SU-DHL-6 (cell line): Measurements from ENCODE around the gene ITPA.

Experiments used
- H2AFZ ChIP-seq: fragments of 200-600 bp; sonication (generic); 2 replicates; pipeline ENCODE4 v1.6.1; 2014; ENCODE audit warnings: low read depth, mild to moderate bottlenecking, moderate library complexity, mixed read lengths, antibody characterized with exemption, low read length; ENCODE audit not compliant: severe bottlenecking
- H3F3A ChIP-seq: fragments of 200-600 bp; shearing (Covaris generic); 2 replicates; pipeline ENCODE4 v1.6.0; 2016; ENCODE audit warnings: antibody characterized with exemption, mild to moderate bottlenecking; ENCODE audit not compliant: insufficient read depth
- H3K27ac ChIP-seq: fragments of 200-600 bp; sonication (generic); 2 replicates; pipeline ENCODE4 v1.5.1; 2016; ENCODE audit warnings: low read depth, mild to moderate bottlenecking, low read length, moderate library complexity, mixed read lengths
- H3K27me3 ChIP-seq: fragments of 200-600 bp; sonication (generic), shearing (Covaris generic); 2 replicates; pipeline ENCODE4 v1.6.0; 2014; ENCODE audit warnings: mild to moderate bottlenecking, low read length
- H3K36me3 ChIP-seq: fragments of 200-600 bp; sonication (generic); 2 replicates; pipeline ENCODE4 v1.6.1; 2014; ENCODE audit warnings: mild to moderate bottlenecking, low read length, mixed read lengths
- H3K4me2 ChIP-seq: fragments of 300-600, 200-600 bp; shearing (Covaris generic), sonication (generic); 2 replicates; pipeline ENCODE4 v1.6.0; 2014; ENCODE audit warnings: low read length, low read depth, mild to moderate bottlenecking; ENCODE audit not compliant: poor library complexity, severe bottlenecking
- H3K4me3 ChIP-seq: fragments of 200-600 bp; sonication (generic); 2 replicates; pipeline ENCODE4 v1.5.1; 2014; ENCODE audit warnings: antibody characterized with exemption, low read length, mild to moderate bottlenecking, mixed read lengths; ENCODE audit not compliant: insufficient read depth, poor library complexity, severe bottlenecking
- H3K79me2 ChIP-seq: fragments of 200-600 bp; sonication (generic); 2 replicates; pipeline ENCODE4 v1.6.1; 2014; ENCODE audit warnings: mild to moderate bottlenecking, low read length, moderate library complexity; ENCODE audit not compliant: insufficient read depth
- H3K9ac ChIP-seq: fragments of 200-600 bp; sonication (generic); 2 replicates; pipeline ENCODE4 v1.7.0; 2014; ENCODE audit warnings: mild to moderate bottlenecking, low read length
- H3K9me2 ChIP-seq: fragments of 200-600 bp; sonication (generic); replicated peaks from 2 replicates; pipeline ENCODE4 v1.6.1; 2014; ENCODE audit warnings: low read length; ENCODE audit not compliant: insufficient read depth
- H3K9me3 ChIP-seq: fragments of 200-600 bp; sonication (generic); 2 replicates; pipeline ENCODE4 v1.6.1; 2014; ENCODE audit warnings: low read length, mixed read lengths; ENCODE audit not compliant: insufficient read depth
- H4K20me1 ChIP-seq: fragments of 200-600 bp; sonication (generic); 2 replicates; pipeline ENCODE4 v1.6.1; 2014; ENCODE audit warnings: low read depth, mild to moderate bottlenecking, antibody characterized with exemption, low read length, moderate library complexity, mixed read lengths
- EZH2phosphoT487 ChIP-seq: fragments of 200-600 bp; sonication (generic), shearing (Covaris generic); conservative IDR thresholded peaks from 2 replicates; pipeline ENCODE4 v1.6.1; 2018; ENCODE audit warnings: mild to moderate bottlenecking, antibody characterized with exemption, low read length, moderate library complexity, mixed read lengths
- TF ChIP-seq, protein P1 (sequence below): fragments of 200-600 bp; sonication (generic); IDR thresholded peaks from one replicate; pipeline ENCODE4 v1.5.1; 2017; ENCODE audit warnings: antibody characterized with exemption, mild to moderate bottlenecking, low read length, moderate library complexity; ENCODE audit not compliant: insufficient read depth, poor library complexity, severe bottlenecking

Gene ITPA

DNA sequence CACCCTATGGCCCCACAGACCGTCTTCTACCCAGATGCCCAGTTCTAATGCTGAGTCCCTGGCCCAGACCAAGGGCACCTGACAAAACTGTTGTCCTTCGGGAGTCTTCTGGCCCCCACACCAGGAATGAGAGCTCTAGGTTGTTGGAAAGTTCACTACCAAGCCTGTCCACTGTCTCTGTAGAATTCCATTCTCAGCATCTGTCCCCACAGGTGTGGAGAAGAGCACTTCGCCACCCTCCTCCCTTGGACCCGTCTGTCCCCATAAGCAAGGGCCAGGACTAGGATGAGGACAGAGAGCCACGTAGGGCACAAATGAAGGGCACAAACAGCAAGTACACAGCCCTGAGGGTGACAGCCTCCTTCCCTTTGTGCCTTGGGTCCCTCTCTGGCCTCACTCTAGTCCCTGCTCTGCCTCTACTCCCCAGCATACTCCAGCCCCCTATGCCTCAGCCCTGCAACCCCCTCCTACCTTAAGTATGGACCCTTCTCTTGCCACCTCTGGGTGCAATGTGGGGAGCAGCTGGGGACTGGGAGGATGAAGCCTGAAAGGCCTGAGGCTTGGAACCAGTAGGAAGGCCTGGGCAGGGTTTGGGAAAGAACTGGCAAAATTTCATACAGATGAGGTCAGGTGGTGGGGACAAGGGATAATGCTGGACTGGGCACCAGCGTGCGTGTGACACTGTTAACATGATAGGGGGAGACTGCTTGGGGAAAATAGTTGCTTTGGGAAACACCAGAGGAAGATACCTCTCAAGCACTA is 40.3 kb upstream of the ITPA start:
- Histone ChIP-seq H3K27ac (no peak overlapping the region), H3K27me3 (no peaks in the 10 kb centered on the region), H3K4me3 (no peak overlapping the region), H3K9me2 (no peaks in the 10 kb centered on the region), H3K4me2 (no peak overlapping the region), H3K36me3 (no peaks in the 10 kb centered on the region), H2AFZ (no peak overlapping the region), H3F3A (no peaks in the 10 kb centered on the region), H3K9ac (no peak overlapping the region), H3K79me2 (no peaks in the 10 kb centered on the region), H4K20me1 (no peaks in the 10 kb centered on the region), H3K9me3 (no peaks in the 10 kb centered on the region)
- TF ChIP-seq, protein P1, sequence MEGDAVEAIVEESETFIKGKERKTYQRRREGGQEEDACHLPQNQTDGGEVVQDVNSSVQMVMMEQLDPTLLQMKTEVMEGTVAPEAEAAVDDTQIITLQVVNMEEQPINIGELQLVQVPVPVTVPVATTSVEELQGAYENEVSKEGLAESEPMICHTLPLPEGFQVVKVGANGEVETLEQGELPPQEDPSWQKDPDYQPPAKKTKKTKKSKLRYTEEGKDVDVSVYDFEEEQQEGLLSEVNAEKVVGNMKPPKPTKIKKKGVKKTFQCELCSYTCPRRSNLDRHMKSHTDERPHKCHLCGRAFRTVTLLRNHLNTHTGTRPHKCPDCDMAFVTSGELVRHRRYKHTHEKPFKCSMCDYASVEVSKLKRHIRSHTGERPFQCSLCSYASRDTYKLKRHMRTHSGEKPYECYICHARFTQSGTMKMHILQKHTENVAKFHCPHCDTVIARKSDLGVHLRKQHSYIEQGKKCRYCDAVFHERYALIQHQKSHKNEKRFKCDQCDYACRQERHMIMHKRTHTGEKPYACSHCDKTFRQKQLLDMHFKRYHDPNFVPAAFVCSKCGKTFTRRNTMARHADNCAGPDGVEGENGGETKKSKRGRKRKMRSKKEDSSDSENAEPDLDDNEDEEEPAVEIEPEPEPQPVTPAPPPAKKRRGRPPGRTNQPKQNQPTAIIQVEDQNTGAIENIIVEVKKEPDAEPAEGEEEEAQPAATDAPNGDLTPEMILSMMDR = no peak
- TF ChIP-seq EZH2phosphoT487 = no peak

DNA sequence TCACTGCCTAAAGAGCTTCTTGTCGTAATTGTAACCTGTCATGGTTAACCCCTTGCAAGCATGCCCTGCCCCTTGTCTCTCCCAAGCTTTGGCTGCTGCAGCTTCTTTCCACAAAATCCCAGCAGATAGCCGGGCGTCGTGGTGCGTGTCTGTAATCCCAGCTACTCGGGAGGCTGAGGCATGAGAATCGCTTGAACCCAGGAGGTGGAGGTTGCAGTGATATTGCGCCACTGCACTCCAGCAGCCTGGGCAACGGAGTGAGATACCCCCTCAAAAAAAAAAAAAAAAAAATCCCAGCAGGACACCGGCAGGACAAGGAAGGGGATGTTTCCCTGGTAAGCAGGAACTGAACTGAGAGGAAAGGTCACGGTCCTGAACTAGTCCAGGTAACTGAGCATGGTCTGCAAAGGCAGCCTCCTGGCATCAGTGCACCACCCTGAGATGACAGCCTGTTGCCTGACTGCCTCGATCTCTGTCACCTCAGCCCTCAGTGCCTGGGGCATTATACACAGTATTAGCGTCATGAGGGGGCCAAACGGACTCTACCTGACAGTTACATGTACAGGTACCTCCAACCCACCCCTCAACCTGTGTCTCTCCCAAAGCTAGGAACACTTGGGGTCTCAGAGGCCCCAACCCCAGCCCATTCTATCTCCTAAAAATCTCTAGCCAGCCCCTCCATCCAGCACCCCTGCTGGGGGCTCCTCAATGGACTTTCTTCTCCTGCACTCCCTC is 37.7 kb upstream of the ITPA start:
- Histone ChIP-seq H4K20me1 (no peaks in the 10 kb centered on the region), H3F3A (peaks cover 13% of the 10 kb centered on the region; the same call in 1 of the 2 replicates), H3K4me3 (no peak overlapping the region), H3K36me3 (no peaks in the 10 kb centered on the region), H2AFZ (no peak overlapping the region), H3K9me3 (no peaks in the 10 kb centered on the region), H3K9ac (no peak overlapping the region), H3K27me3 (no peaks in the 10 kb centered on the region), H3K9me2 (no peaks in the 10 kb centered on the region), H3K79me2 (no peaks in the 10 kb centered on the region), H3K4me2 (no peak overlapping the region), H3K27ac (no peak overlapping the region)
- TF ChIP-seq EZH2phosphoT487 = no peak
- TF ChIP-seq, protein P1 = no peak

DNA sequence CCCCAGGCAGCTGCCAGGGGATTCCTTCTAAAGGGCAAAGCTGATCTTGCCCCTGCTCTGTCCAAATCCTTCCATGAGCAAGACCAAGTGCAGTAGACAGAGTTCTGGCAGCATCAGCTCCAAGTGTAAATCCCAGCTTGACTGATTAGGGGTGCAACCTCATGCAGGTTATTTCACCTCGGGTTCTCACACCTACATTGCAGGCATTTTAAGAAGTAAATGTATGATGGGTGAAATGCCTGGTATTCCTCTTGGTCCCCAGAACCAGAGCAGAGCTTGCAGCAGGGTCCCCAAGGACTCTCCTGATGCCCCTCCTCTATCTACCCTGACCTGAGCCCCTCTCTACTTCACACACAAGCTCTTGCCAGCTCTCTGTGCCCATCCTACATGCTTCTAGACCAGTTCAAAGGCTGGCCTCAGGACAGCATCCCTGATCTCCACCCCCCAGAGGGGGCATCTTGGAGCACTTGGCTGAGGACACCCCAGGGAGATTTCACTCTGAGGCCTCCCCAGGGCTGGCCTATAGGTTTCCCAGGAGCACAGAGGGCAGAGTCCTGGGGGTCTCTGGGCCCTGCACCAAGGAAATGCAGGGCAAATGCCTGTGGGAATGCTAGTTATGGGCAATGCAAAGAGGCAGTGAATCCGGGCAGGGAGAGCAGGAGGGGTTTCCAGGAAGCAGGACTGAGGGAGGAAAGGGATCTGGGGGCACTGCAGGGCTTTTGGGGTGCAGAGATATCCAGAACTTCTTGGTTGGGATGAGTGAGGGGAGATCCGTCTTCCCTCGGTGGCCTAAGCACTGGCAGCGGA is 37.0 kb upstream of the ITPA start:
- no peaks in the 10 kb centered on the region for H3K9me2 ChIP-seq
- H3K4me3 ChIP-seq = peak overlapping the region; percentile 89
- H3K9me3 ChIP-seq = no peaks in the 10 kb centered on the region
- H3K27me3 ChIP-seq = no peaks in the 10 kb centered on the region
- H3K79me2 ChIP-seq = no peaks in the 10 kb centered on the region
- no peak overlapping the region for H3K27ac ChIP-seq
- H2AFZ ChIP-seq = no peak overlapping the region
- no peaks in the 10 kb centered on the region for H3K36me3 ChIP-seq
- H3K4me2 ChIP-seq = peak overlapping the region; percentile 98
- peaks cover 13% of the 10 kb centered on the region; the same call in 1 of the 2 replicates for H3F3A ChIP-seq
- no peak overlapping the region for H3K9ac ChIP-seq
- TF ChIP-seq, protein P1 = no peak
- no peak for TF ChIP-seq EZH2phosphoT487
- no peaks in the 10 kb centered on the region for H4K20me1 ChIP-seq
